PC-9 (cell line): ENCODE measurements around the gene BET1.

ENCODE experiments used
- CTCF ChIP-seq: fragments of 200-600 bp; sonication (generic); conservative IDR thresholded peaks from 2 replicates; pipeline ENCODE4 v1.6.1; 2017; ENCODE audit warnings: mixed run types, antibody characterized with exemption, mild to moderate bottlenecking, moderate library complexity
- EZH2 ChIP-seq: fragments of 200-600 bp; sonication (generic); IDR thresholded peaks from 2 replicates; pipeline ENCODE4 v1.8.0; 2017; ENCODE audit warnings: antibody characterized with exemption, low read depth

GRCh38 chr7:93955304-93955703 is 48.9 kb downstream of the BET1 start:
- TF ChIP-seq CTCF = no peak
- TF ChIP-seq EZH2 = no peak
